ENCODE results near the gene PTPRT. TPM values are rescaled to one million over a fixed set of nuclear protein-coding genes. Genes with fewer than 3 reads are reported as not detected.

Gene PTPRT
- total and polyA plus RNA-seq, 2 of the 4 experiments (the other 2 are of a cell fraction) = not detected

GRCh38 chr20:42083280-42083679 is 1106.4 kb downstream of the PTPRT start:
- Histone ChIP-seq H3K4ac (ENCODE audit: low read depth, low read length) (no peak overlapping the region), H2BK15ac (ENCODE audit: low read depth, low read length) (no peak overlapping the region), H3K36me3 (ENCODE audit: control insufficient read depth, insufficient read depth, low read length) (no peaks in the 10 kb centered on the region), H4K5ac (ENCODE audit: low read depth, low read length) (no peak overlapping the region), H3K27ac (ENCODE audit: insufficient read depth, low read length) (no peak overlapping the region), H3K23ac (ENCODE audit: low read depth, low read length) (no peak overlapping the region), H3K4me1 (ENCODE audit: control insufficient read depth, insufficient read depth, low read length) (no peaks in the 10 kb centered on the region), H4K91ac (ENCODE audit: insufficient read depth, low read depth, low read length) (no peak overlapping the region), H2BK5ac (ENCODE audit: low read depth, low read length, poor library complexity, severe bottlenecking) (no peak overlapping the region), H2AFZ (replicated peaks; ENCODE audit: low read length, poor library complexity) (no peak overlapping the region), H3K27me3 (ENCODE audit: control insufficient read depth, insufficient read depth, low read length) (no peaks in the 10 kb centered on the region), H3K79me1 (ENCODE audit: low read depth in 1 of 2, low read length in 2 of 2) (no peaks in the 10 kb centered on the region), H3K14ac (replicated peaks; ENCODE audit: low read depth, low read length) (no peak overlapping the region), H4K20me1 (ENCODE audit: insufficient read depth, low read length) (no peaks in the 10 kb centered on the region), H3K9me3 (ENCODE audit: control insufficient read depth, insufficient read depth, low read length) (peaks cover 37% of the 10 kb centered on the region), H3K18ac (ENCODE audit: low read depth, low read length) (no peak overlapping the region), H2AK9ac (replicated peaks; ENCODE audit: low read depth, low read length, poor library complexity) (no peak overlapping the region), H2BK120ac (ENCODE audit: low read depth, low read length) (no peak overlapping the region), H2BK20ac (ENCODE audit: low read depth, low read length) (no peak overlapping the region), H4K8ac (ENCODE audit: low read depth in 2 of 2, low read length in 2 of 2) (no peak overlapping the region), H3K9ac (ENCODE audit: low read depth, low read length) (no peak overlapping the region), H3K9me1 (ENCODE audit: insufficient read depth, low read length) (no peaks in the 10 kb centered on the region), H3K4me2 (ENCODE audit: low read depth, low read length) (no peak overlapping the region), H3K56ac (ENCODE audit: extremely low read depth, insufficient read depth, low read length) (no peak overlapping the region), H3K4me3 (ENCODE audit: insufficient read depth, low read depth, low read length) (no peak overlapping the region), H2AK5ac (ENCODE audit: low read depth, low read length) (no peak overlapping the region)
- no CpG with 5 or more reads among the region's 1 CpG for WGBS, 2 experiments (ENCODE audit: extremely low coverage in 2 of 2, insufficient read length in 1 of 2)
- no peak for TF ChIP-seq MAZ (IDR thresholded peaks at IDR 0.05; ENCODE audit: borderline replicate concordance, low read depth, low read length)
- BruUV-seq (replicated peaks) = no TSS peak
- ChIA-PET POLR2A (ENCODE audit: unreplicated experiment) (no interaction called here), CTCF (no interaction called here)
- DNase-seq = no peak
- dilution Hi-C loops (cut with HindIII; ENCODE audit: low sequenced_read_pairs, unreplicated experiment) (no loop called here), in situ Hi-C loops (cut with MboI; ENCODE audit: low sequenced_read_pairs) (no loop called here), intact Hi-C loops (cut with micrococcal nuclease) (no loop called here)
- ATAC-seq (ENCODE audit: low read depth) = no peak

Measured in IMR-90 (cell line).